IPS-15b (cell line): Measurements from ENCODE around the gene USE1.

ENCODE experiments used
- H3K27me3 ChIP-seq: one replicate; pipeline ENCODE4 v1.6.1; 2013; ENCODE audit warnings: low read length; ENCODE audit not compliant: control insufficient read depth, insufficient read depth
- H3K36me3 ChIP-seq: one replicate; pipeline ENCODE4 v1.6.1; 2013; ENCODE audit warnings: low read length; ENCODE audit not compliant: control insufficient read depth, insufficient read depth
- H3K4me1 ChIP-seq: one replicate; pipeline ENCODE4 v1.6.1; 2013; ENCODE audit warnings: mild to moderate bottlenecking, low read length; ENCODE audit not compliant: control insufficient read depth, insufficient read depth
- H3K4me3 ChIP-seq: one replicate; pipeline ENCODE4 v1.5.1; 2013; ENCODE audit warnings: low read depth, low read length
- H3K9ac ChIP-seq: one replicate; pipeline ENCODE4 v1.6.1; 2013; ENCODE audit warnings: low read depth, mild to moderate bottlenecking, low read length
- H3K9me3 ChIP-seq: one replicate; pipeline ENCODE4 v1.6.1; 2013; ENCODE audit warnings: mild to moderate bottlenecking, low read length; ENCODE audit not compliant: control insufficient read depth, insufficient read depth

Gene USE1

GRCh38 chr19:17242431-17243208 lies 27.5 kb downstream of the USE1 start:
- Histone ChIP-seq H3K27me3 (no peaks in the 10 kb centered on the region), H3K36me3 (peaks cover 8% of the 10 kb centered on the region), H3K9me3 (no peaks in the 10 kb centered on the region), H3K4me1 (peaks cover 8% of the 10 kb centered on the region), H3K9ac (peak overlapping the region; percentile 47), H3K4me3 (peak overlapping the region; percentile 84)

- peak overlapping the region; percentile 84 for H3K4me3 ChIP-seq
- H3K4me1 ChIP-seq: peaks cover 13% of the 10 kb centered on the region
- H3K36me3 ChIP-seq: peaks cover 8% of the 10 kb centered on the region
- peak overlapping the region; percentile 90 for H3K9ac ChIP-seq
- H3K27me3 ChIP-seq: no peaks in the 10 kb centered on the region
- H3K9me3 ChIP-seq: no peaks in the 10 kb centered on the region
These were observed 28.2 kb downstream of the USE1 start for GRCh38 chr19:17243211-17243829.

- Histone ChIP-seq H3K4me3 (peak overlapping the region; percentile 84), H3K9ac (peak overlapping the region; percentile 90), H3K4me1 (peaks cover 19% of the 10 kb centered on the region)
These were observed 28.9 kb downstream of the USE1 start for GRCh38 chr19:17243830-17244617.

GRCh38 chr19:17244618-17245534 lies 29.7 kb downstream of the USE1 start:
- Histone ChIP-seq H3K4me3 (peak overlapping the region; percentile 84), H3K36me3 (peaks cover 8% of the 10 kb centered on the region), H3K4me1 (peaks cover 19% of the 10 kb centered on the region), H3K9me3 (no peaks in the 10 kb centered on the region), H3K9ac (peak overlapping the region; percentile 24), H3K27me3 (no peaks in the 10 kb centered on the region)

More at GRCh38 chr19:17243830-17244617, 28.9 kb downstream of the USE1 start:
- Histone ChIP-seq H3K9me3 (no peaks in the 10 kb centered on the region), H3K27me3 (no peaks in the 10 kb centered on the region), H3K36me3 (peaks cover 8% of the 10 kb centered on the region)

- Histone ChIP-seq H3K4me3 (peak within 1 kb of the TSS; percentile 84), H3K4me1 (peaks cover 19% of the 10 kb centered on the region), H3K27me3 (no peaks in the 10 kb centered on the region), H3K9me3 (no peaks in the 10 kb centered on the region), H3K36me3 (peaks cover 4% of the 10 kb centered on the region), H3K9ac (peak within 1 kb of the TSS; percentile 60)
These were observed 30.4 kb downstream of the USE1 start, which contains the start of gene NR2F6 for GRCh38 chr19:17245535-17245984. Gene NR2F6, minus strand, starts transcription at chr19:17245919. Its CDS starts 699 bp downstream, at chr19:17245220.

- Histone ChIP-seq H3K9me3 (no peaks in the 10 kb centered on the region), H3K27me3 (no peaks in the 10 kb centered on the region), H3K9ac (peak overlapping the region; percentile 47), H3K36me3 (peaks cover 5% of the 10 kb centered on the region), H3K4me3 (peak overlapping the region; percentile 49), H3K4me1 (peaks cover 19% of the 10 kb centered on the region)
These were observed 31.7 kb downstream of the USE1 start for GRCh38 chr19:17246681-17247425.

GRCh38 chr19:17248011-17248776 lies 33.0 kb downstream of the USE1 start:
- Histone ChIP-seq H3K4me1 (peaks cover 19% of the 10 kb centered on the region), H3K9ac (peak overlapping the region; percentile 49), H3K4me3 (peak overlapping the region; percentile 36)

GRCh38 chr19:17249887-17250548 lies 34.9 kb downstream of the USE1 start:
- peaks cover 5% of the 10 kb centered on the region for H3K36me3 ChIP-seq
- H3K9ac ChIP-seq: no peak overlapping the region
- H3K27me3 ChIP-seq: no peaks in the 10 kb centered on the region
- H3K9me3 ChIP-seq: no peaks in the 10 kb centered on the region
- H3K4me1 ChIP-seq: peaks cover 19% of the 10 kb centered on the region
- no peak overlapping the region for H3K4me3 ChIP-seq

More at GRCh38 chr19:17248011-17248776, 33.0 kb downstream of the USE1 start:
- no peaks in the 10 kb centered on the region for H3K9me3 ChIP-seq
- H3K27me3 ChIP-seq: no peaks in the 10 kb centered on the region
- H3K36me3 ChIP-seq: peaks cover 5% of the 10 kb centered on the region

GRCh38 chr19:17254636-17255035 lies 39.5 kb downstream of the USE1 start:
- H3K4me1 ChIP-seq: no peaks in the 10 kb centered on the region
- no peak overlapping the region for H3K9ac ChIP-seq
- H3K4me3 ChIP-seq: no peak overlapping the region
- no peaks in the 10 kb centered on the region for H3K9me3 ChIP-seq
- H3K27me3 ChIP-seq: no peaks in the 10 kb centered on the region
- peaks cover 7% of the 10 kb centered on the region for H3K36me3 ChIP-seq
